Small intestine (tissue), 7 donors: ENCODE results near the gene BCO2. TPM values are rescaled to one million over a fixed set of nuclear protein-coding genes. Genes with fewer than 3 reads are reported as not detected.
A peak's percentile ranks its signal among the peaks of the same experiment; 100 is the strongest.

Experiments used
- DNase-seq, 2 donors: peaks; one replicate each; pipeline versions ENCODE4 v3.0.0 to v3.0.0-alpha.2; 2013
- FAIRE-seq: peaks from 2 replicates; lab custom pipeline; 2012; peaks lifted over from hg19 to GRCh38; lab: Jason Lieb, UNC
- H3K27ac ChIP-seq, 3 donors: one replicate each; pipeline ENCODE4 v1.5.1; 2013; ENCODE audit warnings: low read length in 2 of 3, mild to moderate bottlenecking in 2 of 3, control low read depth in 1 of 3, inconsistent platforms in 1 of 3, low read depth in 1 of 3, moderate library complexity in 1 of 3
- H3K27me3 ChIP-seq, 3 donors: one replicate each; pipeline ENCODE4 v1.6.1; 2013; ENCODE audit warnings: low read length in 3 of 3, inconsistent platforms in 1 of 3; ENCODE audit not compliant: control insufficient read depth in 3 of 3, insufficient read depth in 3 of 3
- H3K36me3 ChIP-seq, 3 donors: one replicate each; pipeline ENCODE4 v1.6.1; 2013; ENCODE audit warnings: low read length in 3 of 3, inconsistent platforms in 1 of 3, low read depth in 1 of 3, mild to moderate bottlenecking in 1 of 3, moderate library complexity in 1 of 3; ENCODE audit not compliant: control insufficient read depth in 3 of 3, insufficient read depth in 2 of 3
- H3K4me1 ChIP-seq, 3 donors: one replicate each; pipeline ENCODE4 v1.6.1; 2013; ENCODE audit warnings: low read length in 2 of 3, inconsistent platforms in 1 of 3, low read depth in 1 of 3, mild to moderate bottlenecking in 1 of 3, moderate library complexity in 1 of 3; ENCODE audit not compliant: control insufficient read depth in 3 of 3, insufficient read depth in 2 of 3
- H3K4me3 ChIP-seq, 3 donors: one replicate each; pipeline ENCODE4 v1.5.1; 2013; ENCODE audit warnings: low read length in 3 of 3, control low read depth in 1 of 3, inconsistent platforms in 1 of 3, low read depth in 1 of 3, mild to moderate bottlenecking in 1 of 3, moderate library complexity in 1 of 3
- H3K9me3 ChIP-seq, 2 donors: one replicate each; pipeline ENCODE4 v1.6.1; 2013; ENCODE audit warnings: low read depth in 1 of 2, low read length in 1 of 2; ENCODE audit not compliant: control insufficient read depth in 2 of 2, insufficient read depth in 1 of 2
- WGBS, 3 donors: extraction: QIAGEN DNeasy Blood & Tissue Kit; methylation state at CpG; one replicate each; pipeline ENCODE4 v1.1.7; 2013; 5-methylcytosine and 5-hydroxymethylcytosine counted together
- polyA plus RNA-seq, 4 donors: library from polyadenylated mRNA; stranded (reverse) in 3 of 4; unstranded in 1 of 4; fragments of 200-250 nt in 3 of 4; fragments of 120-200 nt in 1 of 4; gene quantifications; one replicate each; pipeline versions ENCODE4 v1.2.1 to v1.2.3, GENCODE V29; 2013
- donor health status: healthy with polysubstance abuse.
- donor health status: control.
- donor health status: control.
- donor health status: Bipolar disorder and iron deficiency.
- donor health status: healthy.

BCO2 gene
- polyA plus RNA-seq, 4 donors: 1.1 to 11.6 (median 7.6) TPM

DNA sequence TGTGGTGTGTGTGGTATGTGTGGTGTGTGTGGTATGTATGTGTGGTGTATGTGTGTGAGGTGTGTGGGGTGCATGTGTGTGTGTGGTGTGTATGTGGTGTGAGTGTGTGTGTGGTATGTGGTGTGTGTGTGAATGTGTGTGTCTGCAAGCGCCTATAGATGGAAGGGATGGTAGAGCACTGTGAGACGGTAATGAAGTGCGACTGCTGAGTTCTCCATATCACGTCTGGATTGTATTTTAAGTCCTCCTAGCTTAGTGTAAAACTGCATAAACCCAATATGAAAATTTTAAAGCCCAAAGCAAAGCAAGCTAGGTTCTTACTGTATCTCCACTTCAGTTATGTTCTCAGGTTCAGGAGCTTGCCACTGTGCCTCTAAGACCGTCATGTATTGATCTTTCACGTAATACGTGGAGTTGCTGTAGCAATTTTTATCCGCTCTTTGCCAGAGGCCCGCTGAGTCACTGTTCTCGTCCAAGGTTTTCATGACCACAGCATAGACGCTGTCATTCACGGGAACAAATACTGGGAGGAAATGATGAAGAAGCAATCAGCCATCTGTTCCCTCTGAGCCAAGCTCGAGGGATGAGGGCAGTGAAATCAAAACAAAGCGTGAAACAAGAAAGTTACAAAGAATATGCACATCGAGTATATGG, 79.9 kb downstream of the BCO2 start:
- peak overlapping the region in 1 of 3 donors; percentile 10 for H3K27ac ChIP-seq
- peaks cover 0 to 17% (median 0%) of the 10 kb centered on the region in 3 donors for H3K4me1 ChIP-seq
- H3K27me3 ChIP-seq: no peaks in the 10 kb centered on the region
- no peak overlapping the region for H3K4me3 ChIP-seq
- 58 to 79% (median 70%) methylated on average over 15 of the region's 15 CpGs for WGBS, 3 donors
- DNase-seq: peak in 1 of 2 donors; percentile 25
- no peaks in the 10 kb centered on the region for H3K36me3 ChIP-seq
- H3K9me3 ChIP-seq: no peaks in the 10 kb centered on the region
- no peak for FAIRE-seq

DNA sequence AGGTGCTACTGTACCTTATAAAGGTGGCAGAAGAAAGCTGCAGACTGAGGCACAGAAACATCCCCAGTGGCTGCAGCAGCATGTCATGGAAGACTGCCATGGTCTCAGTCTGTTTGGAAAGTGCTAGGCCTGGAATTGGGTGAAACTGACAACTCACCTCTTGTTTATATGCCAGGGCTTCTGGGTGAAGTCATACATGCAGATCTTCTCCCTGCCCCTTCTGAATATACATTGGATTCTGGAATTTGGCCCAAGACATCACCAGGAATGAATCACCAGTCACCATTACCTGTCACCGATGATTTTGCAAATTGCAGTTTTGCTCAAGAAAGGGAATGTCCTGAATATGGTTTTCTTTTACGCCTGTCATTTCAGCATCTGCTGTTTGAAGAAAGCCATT, 85.2 kb downstream of the BCO2 start, which contains the start of gene PLET1:
TSS of gene PLET1 (minus strand) at position 371 of the 400 bp plus-strand sequence. CDS start at position 100, 271 bp downstream.
- Histone ChIP-seq H3K9me3 (no peaks in the 10 kb centered on the region), H3K4me1 (peaks cover 0 to 17% (median 0%) of the 10 kb centered on the region in 3 donors), H3K4me3 (no peak within 1 kb of the TSS), H3K27ac (no peak within 1 kb of the TSS), H3K27me3 (no peaks in the 10 kb centered on the region), H3K36me3 (no peaks in the 10 kb centered on the region)
- DNase-seq (no peak), FAIRE-seq (no peak)
- WGBS, 3 donors: 92 to 98% (median 96%) methylated on average over 2 of the region's 2 CpGs

DNA sequence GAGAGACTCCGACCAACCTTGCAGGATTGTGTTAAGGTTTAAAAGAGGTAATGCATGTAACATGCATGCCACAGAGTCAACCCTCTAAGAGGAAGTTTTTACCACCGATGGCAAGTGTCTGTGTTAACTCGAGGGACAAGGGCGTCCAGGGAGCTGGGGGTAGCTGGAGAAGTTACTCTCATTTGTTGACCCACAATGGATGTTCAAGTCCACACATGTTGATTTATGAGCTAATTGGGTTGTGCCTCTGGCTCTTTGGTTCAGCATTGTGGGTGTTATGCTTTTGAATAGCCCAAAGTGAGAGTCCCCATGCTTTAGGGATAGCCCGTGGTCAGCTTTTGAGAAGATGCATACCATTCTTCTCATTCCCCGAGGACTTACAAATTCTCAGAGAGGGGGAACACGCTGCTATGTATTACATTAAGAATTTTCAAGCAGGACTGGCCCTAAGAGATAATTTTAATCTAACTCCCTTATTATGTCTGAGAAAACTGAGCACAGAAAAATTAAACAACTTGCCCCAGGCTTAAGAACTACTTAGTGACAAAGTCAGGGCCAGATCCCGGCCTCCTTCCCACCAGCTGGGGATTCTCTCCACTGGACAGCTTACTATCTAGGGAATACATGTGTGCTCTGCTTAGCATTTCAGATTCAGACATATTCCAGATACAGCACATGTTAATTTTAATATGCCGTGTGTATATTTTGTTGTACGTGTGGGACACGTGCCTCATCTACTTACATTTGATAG, 90.5 kb downstream of the BCO2 start:
- Histone ChIP-seq H3K4me3 (no peak overlapping the region), H3K9me3 (no peaks in the 10 kb centered on the region), H3K36me3 (no peaks in the 10 kb centered on the region), H3K27me3 (no peaks in the 10 kb centered on the region), H3K4me1 (no peaks in the 10 kb centered on the region), H3K27ac (peak overlapping the region in 1 of 3 donors; percentile 16)
- FAIRE-seq (no peak), DNase-seq (no peak)
- 53 to 87% (median 80%) methylated on average over 11 of the region's 11 CpGs for WGBS, 3 donors

DNA sequence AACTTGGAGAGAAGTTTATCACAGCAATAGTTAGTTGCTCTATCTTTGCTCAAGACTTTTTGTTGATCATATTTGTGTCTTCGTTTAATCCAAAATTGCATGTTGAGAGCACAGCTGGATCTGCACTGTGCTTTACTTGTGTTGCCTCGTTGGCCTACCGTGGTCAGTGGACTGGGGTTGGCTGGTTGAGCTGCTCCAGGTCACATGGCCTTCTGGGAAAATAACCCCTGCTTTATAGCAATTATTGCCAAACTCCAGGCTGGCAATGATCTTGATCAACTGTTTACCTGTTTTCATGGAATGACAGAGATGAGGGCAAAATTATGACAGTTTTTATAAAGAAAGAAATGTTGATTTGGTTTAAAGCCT, 91.1 kb downstream of the BCO2 start:
- Histone ChIP-seq H3K36me3 (no peaks in the 10 kb centered on the region), H3K27ac (peak overlapping the region in 1 of 3 donors; percentile 16), H3K9me3 (no peaks in the 10 kb centered on the region), H3K4me3 (no peak overlapping the region), H3K27me3 (no peaks in the 10 kb centered on the region), H3K4me1 (no peaks in the 10 kb centered on the region)
- FAIRE-seq (no peak), DNase-seq (no peak)
- WGBS, 3 donors: 75 to 90% (median 84%) methylated on average over 3 of the region's 3 CpGs

DNA sequence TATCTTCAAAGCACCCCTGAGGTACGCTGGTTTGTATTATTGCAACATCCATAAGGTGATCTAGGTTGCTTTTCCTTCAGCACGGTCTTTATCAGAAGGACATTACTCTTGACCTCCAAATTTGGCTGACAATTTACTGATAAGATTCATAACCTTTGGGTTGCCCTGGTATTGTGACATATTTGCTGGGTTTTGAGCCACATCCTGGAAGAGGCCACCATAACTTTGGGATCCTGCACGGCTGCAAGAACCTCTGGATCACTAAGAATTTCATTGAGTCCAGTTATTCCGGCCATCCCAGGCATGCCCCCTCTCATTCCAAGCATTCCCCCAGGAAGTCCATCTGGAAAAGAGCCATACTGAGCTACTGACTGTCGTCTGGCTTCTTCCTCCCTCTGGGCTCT, 91.9 kb downstream of the BCO2 start:
- Histone ChIP-seq H3K4me1 (no peaks in the 10 kb centered on the region), H3K27me3 (no peaks in the 10 kb centered on the region), H3K27ac (no peak overlapping the region), H3K4me3 (no peak overlapping the region), H3K9me3 (no peaks in the 10 kb centered on the region), H3K36me3 (no peaks in the 10 kb centered on the region)
- DNase-seq (no peak), FAIRE-seq (no peak)
- 47 to 57% (median 53%) methylated on average over 5 of the region's 5 CpGs for WGBS, 3 donors

DNA sequence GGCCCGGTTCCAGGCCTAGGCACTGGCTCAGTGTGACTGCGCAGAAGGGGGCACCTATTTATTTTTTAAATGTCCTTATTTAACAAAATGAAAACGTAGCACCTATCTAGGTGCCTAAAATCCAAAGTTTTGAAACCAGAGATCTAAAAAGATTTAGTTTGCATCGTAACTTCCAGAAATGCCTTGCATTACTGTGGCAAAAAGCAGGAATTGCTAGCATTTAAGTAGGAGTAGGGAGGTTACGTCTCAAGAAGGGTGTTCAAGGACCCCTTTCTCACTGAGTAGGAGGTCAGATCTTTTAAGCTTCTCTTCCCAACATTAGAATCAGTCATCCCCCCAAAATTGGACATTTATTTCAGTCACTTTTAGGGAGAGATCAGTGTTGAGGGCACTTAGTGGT, 93.1 kb downstream of the BCO2 start:
- DNase-seq (no peak), FAIRE-seq (no peak)
- no peaks in the 10 kb centered on the region for H3K4me1 ChIP-seq
- H3K9me3 ChIP-seq: no peaks in the 10 kb centered on the region
- WGBS, 3 donors: 77 to 93% (median 93%) methylated on average over 5 of the region's 5 CpGs
- no peaks in the 10 kb centered on the region for H3K27me3 ChIP-seq
- H3K4me3 ChIP-seq: no peak overlapping the region
- H3K27ac ChIP-seq: no peak overlapping the region
- H3K36me3 ChIP-seq: no peaks in the 10 kb centered on the region

Other genes starting within 250 kb of the BCO2 start
- 1 to 10 TPM; 1.3 to 9.7 (median 5.1) TPM for gene DIXDC1, start 238.2 kb upstream of the BCO2 start, polyA plus RNA-seq
- 10 to 100 TPM; 24.0 to 28.4 (median 24.5) TPM for gene DLAT, start 150.1 kb upstream of the BCO2 start, polyA plus RNA-seq
- 1 to 10 TPM in 2 of 4 donors, under 1 TPM in 1, not detected in 1; 0.67 to 1.2 (median 1.1) TPM for gene PIH1D2, start 101.5 kb upstream of the BCO2 start, polyA plus RNA-seq
- gene NKAPD1, start 101.2 kb upstream of the BCO2 start, polyA plus RNA-seq: 10 to 100 TPM in 2 of 4 donors, 1 to 10 TPM in 2; 8.3 to 26.4 (median 12.7) TPM
- 100 to 1,000 TPM in 1 of 4 donors, 10 to 100 TPM in 3; 53.3 to 154 (median 94.4) TPM for gene TIMM8B, start 88.8 kb upstream of the BCO2 start, polyA plus RNA-seq
- gene SDHD, start 88.6 kb upstream of the BCO2 start, polyA plus RNA-seq: 100 to 1,000 TPM; 145 to 421 (median 229) TPM
- gene IL18, start 11.4 kb upstream of the BCO2 start, polyA plus RNA-seq: 10 to 100 TPM; 18.6 to 74.0 (median 46.1) TPM
- 1 to 10 TPM in 1 of 4 donors, under 1 TPM in 1, not detected in 2; 0.13 to 1.6 TPM for gene TEX12, start 8.1 kb upstream of the BCO2 start, polyA plus RNA-seq
- 10 to 100 TPM; 25.5 to 57.3 (median 38.9) TPM for gene PTS, start 50.9 kb downstream of the BCO2 start, polyA plus RNA-seq
- gene PLET1, start 85.3 kb downstream of the BCO2 start, polyA plus RNA-seq: under 1 TPM in 1 of 4 donors, not detected in 3; 0.06 TPM